ENCODE results near the gene ZNF451.
A peak's percentile ranks its signal among the peaks of the same experiment; 100 is the strongest.

Gene ZNF451

GRCh38 chr6:57162516-57162915 is 72.5 kb downstream of the ZNF451 start:
- no peak overlapping the region for H4K91ac ChIP-seq (ENCODE audit: low read depth, low read length, poor library complexity)
- H2BK5ac ChIP-seq (ENCODE audit: low read length): no peak overlapping the region
- no peaks in the 10 kb centered on the region for H3K27me3 ChIP-seq (ENCODE audit: control insufficient read depth in 3 of 3, insufficient read depth in 3 of 3, low read depth in 1 of 3, low read length in 3 of 3)
- H2BK120ac ChIP-seq (ENCODE audit: low read depth, low read length): no peak overlapping the region
- no peaks in the 10 kb centered on the region for H3K4me1 ChIP-seq (ENCODE audit: control insufficient read depth in 2 of 2, insufficient read depth in 1 of 2, low read depth in 1 of 2, low read length in 2 of 2)
- no peak overlapping the region for H2AK5ac ChIP-seq (ENCODE audit: low read depth, low read length)
- H3K23ac ChIP-seq (ENCODE audit: low read depth, low read length, poor library complexity): no peak overlapping the region
- no peaks in the 10 kb centered on the region for H3K79me1 ChIP-seq (ENCODE audit: low read depth, low read length)
- no peak overlapping the region for H3K14ac ChIP-seq (ENCODE audit: low read length)
- H2AFZ ChIP-seq (ENCODE audit: low read length): no peak overlapping the region
- H3K27ac ChIP-seq (replicated peaks; ENCODE audit: low read length): no peak overlapping the region
- H3K9me3 ChIP-seq (replicated peaks in 1 of 2; ENCODE audit: control insufficient read depth in 2 of 2, insufficient read depth in 1 of 2, low read depth in 1 of 2, low read length in 2 of 2): peaks cover 2 to 20% of the 10 kb centered on the region in 2 donors
- no peak overlapping the region for H3K18ac ChIP-seq (ENCODE audit: low read length)
- H3K9ac ChIP-seq (ENCODE audit: low read depth, low read length, poor library complexity): no peak overlapping the region
- H3K4ac ChIP-seq (ENCODE audit: low read length): no peak overlapping the region
- H2BK15ac ChIP-seq (ENCODE audit: low read length): no peak overlapping the region
- H4K8ac ChIP-seq (ENCODE audit: low read depth, low read length): no peak overlapping the region
- WGBS, 2 donors (ENCODE audit: extremely low coverage in 2 of 2, insufficient read length in 2 of 2, insufficient replicate concordance in 1 of 2): no CpG with 5 or more reads among the region's 3 CpGs
- no peak overlapping the region for H3K4me3 ChIP-seq (ENCODE audit: low read length in 2 of 2)
- no peak overlapping the region for H3K4me2 ChIP-seq (ENCODE audit: insufficient read depth, low read length, poor library complexity, severe bottlenecking)
- no peak for DNase-seq (ENCODE audit: low spot score)
- no peak overlapping the region for H2BK12ac ChIP-seq (ENCODE audit: low read length)
- peaks cover 2 to 49% of the 10 kb centered on the region in 2 donors for H3K36me3 ChIP-seq (replicated peaks in 1 of 2; ENCODE audit: control insufficient read depth in 2 of 2, insufficient read depth in 2 of 2, low read length in 2 of 2)

GRCh38 chr6:57163956-57164355 is 74.0 kb downstream of the ZNF451 start:
- H2BK12ac ChIP-seq (ENCODE audit: low read length): no peak overlapping the region
- no peak overlapping the region for H3K9ac ChIP-seq (ENCODE audit: low read depth, low read length, poor library complexity)
- no peak overlapping the region for H2AK5ac ChIP-seq (ENCODE audit: low read depth, low read length)
- no peak overlapping the region for H2BK5ac ChIP-seq (ENCODE audit: low read length)
- DNase-seq (ENCODE audit: low spot score): no peak
- no peak overlapping the region for H4K91ac ChIP-seq (ENCODE audit: low read depth, low read length, poor library complexity)
- H3K4me3 ChIP-seq (ENCODE audit: low read length in 2 of 2): no peak overlapping the region
- no peak overlapping the region for H2AFZ ChIP-seq (ENCODE audit: low read length)
- no CpG with 5 or more reads among the region's 2 CpGs for WGBS, 2 donors (ENCODE audit: extremely low coverage in 2 of 2, insufficient read length in 2 of 2, insufficient replicate concordance in 1 of 2)
- no peak overlapping the region for H3K4me2 ChIP-seq (ENCODE audit: insufficient read depth, low read length, poor library complexity, severe bottlenecking)
- no peak overlapping the region for H4K8ac ChIP-seq (ENCODE audit: low read depth, low read length)
- no peak overlapping the region for H3K23ac ChIP-seq (ENCODE audit: low read depth, low read length, poor library complexity)
- no peak overlapping the region for H2BK120ac ChIP-seq (ENCODE audit: low read depth, low read length)
- no peak overlapping the region for H3K14ac ChIP-seq (ENCODE audit: low read length)
- H3K27ac ChIP-seq (replicated peaks; ENCODE audit: low read length): no peak overlapping the region
- H3K27me3 ChIP-seq (ENCODE audit: control insufficient read depth in 3 of 3, insufficient read depth in 3 of 3, low read depth in 1 of 3, low read length in 3 of 3): no peaks in the 10 kb centered on the region
- no peaks in the 10 kb centered on the region for H3K79me1 ChIP-seq (ENCODE audit: low read depth, low read length)
- no peak overlapping the region for H3K4ac ChIP-seq (ENCODE audit: low read length)
- peaks cover 2 to 55% of the 10 kb centered on the region in 2 donors for H3K36me3 ChIP-seq (replicated peaks in 1 of 2; ENCODE audit: control insufficient read depth in 2 of 2, insufficient read depth in 2 of 2, low read length in 2 of 2)
- H3K9me3 ChIP-seq (replicated peaks in 1 of 2; ENCODE audit: control insufficient read depth in 2 of 2, insufficient read depth in 1 of 2, low read depth in 1 of 2, low read length in 2 of 2): peaks cover 2 to 20% of the 10 kb centered on the region in 2 donors
- H3K18ac ChIP-seq (ENCODE audit: low read length): no peak overlapping the region
- H2BK15ac ChIP-seq (ENCODE audit: low read length): no peak overlapping the region
- H3K4me1 ChIP-seq (ENCODE audit: control insufficient read depth in 2 of 2, insufficient read depth in 1 of 2, low read depth in 1 of 2, low read length in 2 of 2): no peaks in the 10 kb centered on the region

GRCh38 chr6:57165080-57165479 is 75.1 kb downstream of the ZNF451 start:
- H3K23ac ChIP-seq (ENCODE audit: low read depth, low read length, poor library complexity): no peak overlapping the region
- whole genome bisulfite sequencing, 2 donors (ENCODE audit: extremely low coverage in 2 of 2, insufficient read length in 2 of 2, insufficient replicate concordance in 1 of 2): no CpG with 5 or more reads among the region's 1 CpG
- H2AK5ac ChIP-seq (ENCODE audit: low read depth, low read length): no peak overlapping the region
- peaks cover 2 to 20% of the 10 kb centered on the region in 2 donors for H3K9me3 ChIP-seq (replicated peaks in 1 of 2; ENCODE audit: control insufficient read depth in 2 of 2, insufficient read depth in 1 of 2, low read depth in 1 of 2, low read length in 2 of 2)
- H3K18ac ChIP-seq (ENCODE audit: low read length): no peak overlapping the region
- H4K8ac ChIP-seq (ENCODE audit: low read depth, low read length): no peak overlapping the region
- H3K4ac ChIP-seq (ENCODE audit: low read length): no peak overlapping the region
- no peak overlapping the region for H2BK15ac ChIP-seq (ENCODE audit: low read length)
- no peak overlapping the region for H2BK120ac ChIP-seq (ENCODE audit: low read depth, low read length)
- H3K27ac ChIP-seq (replicated peaks; ENCODE audit: low read length): no peak overlapping the region
- H3K4me2 ChIP-seq (ENCODE audit: insufficient read depth, low read length, poor library complexity, severe bottlenecking): no peak overlapping the region
- peaks cover 1% of the 10 kb centered on the region for H3K79me1 ChIP-seq (ENCODE audit: low read depth, low read length)
- no peak overlapping the region for H2AFZ ChIP-seq (ENCODE audit: low read length)
- H3K14ac ChIP-seq (ENCODE audit: low read length): no peak overlapping the region
- no peak overlapping the region for H2BK5ac ChIP-seq (ENCODE audit: low read length)
- DNase-seq (ENCODE audit: low spot score): no peak
- H3K36me3 ChIP-seq (replicated peaks in 1 of 2; ENCODE audit: control insufficient read depth in 2 of 2, insufficient read depth in 2 of 2, low read length in 2 of 2): peaks cover 2 to 62% of the 10 kb centered on the region in 2 donors
- no peak overlapping the region for H4K91ac ChIP-seq (ENCODE audit: low read depth, low read length, poor library complexity)
- H2BK12ac ChIP-seq (ENCODE audit: low read length): no peak overlapping the region
- H3K4me1 ChIP-seq (ENCODE audit: control insufficient read depth in 2 of 2, insufficient read depth in 1 of 2, low read depth in 1 of 2, low read length in 2 of 2): no peaks in the 10 kb centered on the region
- H3K9ac ChIP-seq (ENCODE audit: low read depth, low read length, poor library complexity): no peak overlapping the region
- H3K27me3 ChIP-seq (ENCODE audit: control insufficient read depth in 3 of 3, insufficient read depth in 3 of 3, low read depth in 1 of 3, low read length in 3 of 3): no peaks in the 10 kb centered on the region
- no peak overlapping the region for H3K4me3 ChIP-seq (ENCODE audit: low read length in 2 of 2)

- H2BK15ac ChIP-seq (ENCODE audit: low read length): peak within 1 kb of the TSS; percentile 88
- no peak within 1 kb of the TSS for H2BK12ac ChIP-seq (ENCODE audit: low read length)
- peak within 1 kb of the TSS; percentile 87 for H3K14ac ChIP-seq (ENCODE audit: low read length)
- H3K4ac ChIP-seq (ENCODE audit: low read length): no peak within 1 kb of the TSS
- peak within 1 kb of the TSS; percentile 98 for H3K23ac ChIP-seq (ENCODE audit: low read depth, low read length, poor library complexity)
- no CpG with 5 or more reads among the region's 97 CpGs for WGBS, 2 donors (ENCODE audit: extremely low coverage in 2 of 2, insufficient read length in 2 of 2, insufficient replicate concordance in 1 of 2)
- H2AK5ac ChIP-seq (ENCODE audit: low read depth, low read length): no peak within 1 kb of the TSS
- no peaks in the 10 kb centered on the region for H3K9me3 ChIP-seq (replicated peaks in 1 of 2; ENCODE audit: control insufficient read depth in 2 of 2, insufficient read depth in 1 of 2, low read depth in 1 of 2, low read length in 2 of 2)
- peaks cover 5 to 8% of the 10 kb centered on the region in 2 donors for H3K4me1 ChIP-seq (ENCODE audit: control insufficient read depth in 2 of 2, insufficient read depth in 1 of 2, low read depth in 1 of 2, low read length in 2 of 2)
- peaks cover 3% of the 10 kb centered on the region for H3K79me1 ChIP-seq (ENCODE audit: low read depth, low read length)
- H3K27me3 ChIP-seq (ENCODE audit: control insufficient read depth in 3 of 3, insufficient read depth in 3 of 3, low read depth in 1 of 3, low read length in 3 of 3): peaks cover 0 to 10% (median 0%) of the 10 kb centered on the region in 3 experiments
- peak; percentile 80 for DNase-seq (ENCODE audit: low spot score)
- no peak within 1 kb of the TSS for H4K8ac ChIP-seq (ENCODE audit: low read depth, low read length)
- H3K9ac ChIP-seq (ENCODE audit: low read depth, low read length, poor library complexity): peak within 1 kb of the TSS; percentile 90
- no peak within 1 kb of the TSS for H3K27ac ChIP-seq (replicated peaks; ENCODE audit: low read length)
- no peak within 1 kb of the TSS for H2BK120ac ChIP-seq (ENCODE audit: low read depth, low read length)
- H3K4me2 ChIP-seq (ENCODE audit: insufficient read depth, low read length, poor library complexity, severe bottlenecking): peak within 1 kb of the TSS; percentile 91
- peaks cover 0 to 20% of the 10 kb centered on the region in 2 donors for H3K36me3 ChIP-seq (replicated peaks in 1 of 2; ENCODE audit: control insufficient read depth in 2 of 2, insufficient read depth in 2 of 2, low read length in 2 of 2)
- peak within 1 kb of the TSS; percentile 80 for H3K18ac ChIP-seq (ENCODE audit: low read length)
- H4K91ac ChIP-seq (ENCODE audit: low read depth, low read length, poor library complexity): no peak within 1 kb of the TSS
- peak within 1 kb of the TSS; percentile 90 for H2AFZ ChIP-seq (ENCODE audit: low read length)
- peak within 1 kb of the TSS; percentile 53 for H2BK5ac ChIP-seq (ENCODE audit: low read length)
- H3K4me3 ChIP-seq (ENCODE audit: low read length in 2 of 2): peak within 1 kb of the TSS; percentile 48 to 83
Observed at GRCh38 chr6:57172136-57173055, 82.4 kb downstream of the ZNF451 start, which contains the start of gene BAG2. Gene BAG2, plus strand, starts transcription at chr6:57172326. Its CDS starts 372 bp downstream, at chr6:57172698.
